NT2/D1 (cell line): ENCODE data around the gene NYAP1.
"Not testable (repeated sequence)": the region's sequence is repeated elsewhere in the genome, so short reads cannot be mapped to it uniquely, and the experiment has no call there.

Experiments
- DNase-seq: peaks from one replicate; pipeline ENCODE4 v3.0.0-alpha.2; 2011; ENCODE audit warnings: low read depth, low spot score
- H3K27me3 ChIP-seq: 2 replicates; pipeline ENCODE4 v1.6.0; 2011; ENCODE audit warnings: mild to moderate bottlenecking; ENCODE audit not compliant: insufficient read length, insufficient read depth
- H3K36me3 ChIP-seq: 2 replicates; pipeline ENCODE4 v1.6.1; 2011; ENCODE audit warnings: mild to moderate bottlenecking, low read length, mixed read lengths; ENCODE audit not compliant: insufficient read depth, insufficient read length
- H3K4me1 ChIP-seq: 2 replicates; pipeline ENCODE4 v1.5.1; 2011; ENCODE audit not compliant: insufficient read depth, insufficient read length
- H3K4me3 ChIP-seq: 2 replicates; pipeline ENCODE4 v1.5.1; 2011; ENCODE audit warnings: low read depth; ENCODE audit not compliant: insufficient read length
- H3K9ac ChIP-seq: 2 replicates; pipeline ENCODE4 v1.6.0; 2011; ENCODE audit warnings: low read depth; ENCODE audit not compliant: insufficient read length
- H3K9me3 ChIP-seq: 2 replicates; pipeline ENCODE4 v1.5.1; 2011; ENCODE audit warnings: mild to moderate bottlenecking, low read length; ENCODE audit not compliant: insufficient read depth
- SUZ12 ChIP-seq: IDR thresholded peaks from 2 replicates; pipeline ENCODE4 v1.6.1; 2011; ENCODE audit not compliant: insufficient read length, insufficient read depth; ENCODE audit errors: extremely low read depth
- YY1 ChIP-seq: IDR thresholded peaks from 2 replicates; pipeline ENCODE4 v1.6.1; 2011; ENCODE audit not compliant: insufficient read length, insufficient read depth
- ZNF274 ChIP-seq: IDR thresholded peaks from 2 replicates; pipeline ENCODE4 v1.6.1; 2011; ENCODE audit warnings: mild to moderate bottlenecking, low read depth, low read length

Gene NYAP1

GRCh38 chr7:100516135-100516812 lies 32.5 kb downstream of the NYAP1 start:
- TF ChIP-seq ZNF274 (no peak), YY1 (no peak), SUZ12 (no peak)
- no peaks in the 10 kb centered on the region for H3K36me3 ChIP-seq
- no peak overlapping the region for H3K9ac ChIP-seq
- no peaks in the 10 kb centered on the region for H3K27me3 ChIP-seq
- no peak for DNase-seq
- no peaks in the 10 kb centered on the region for H3K4me1 ChIP-seq
- H3K9me3 ChIP-seq = no peaks in the 10 kb centered on the region
- no peak overlapping the region for H3K4me3 ChIP-seq

GRCh38 chr7:100517305-100517704 lies 33.6 kb downstream of the NYAP1 start:
- Histone ChIP-seq H3K27me3 (no peaks in the 10 kb centered on the region), H3K4me3 (no peak overlapping the region), H3K36me3 (no peaks in the 10 kb centered on the region), H3K4me1 (no peaks in the 10 kb centered on the region), H3K9me3 (no peaks in the 10 kb centered on the region), H3K9ac (no peak overlapping the region)
- TF ChIP-seq SUZ12 (no peak), YY1 (no peak), ZNF274 (no peak)
- DNase-seq = no peak

GRCh38 chr7:100519580-100519979 lies 35.9 kb downstream of the NYAP1 start:
- no peaks in the 10 kb centered on the region for H3K27me3 ChIP-seq
- H3K4me3 ChIP-seq = no peak overlapping the region
- no peak overlapping the region for H3K9ac ChIP-seq
- DNase-seq = no peak
- no peaks in the 10 kb centered on the region for H3K36me3 ChIP-seq
- no peak for TF ChIP-seq ZNF274
- TF ChIP-seq YY1 = no peak
- no peak for TF ChIP-seq SUZ12
- H3K9me3 ChIP-seq = no peaks in the 10 kb centered on the region
- no peaks in the 10 kb centered on the region for H3K4me1 ChIP-seq

GRCh38 chr7:100520138-100520537 lies 36.4 kb downstream of the NYAP1 start:
- no peak for DNase-seq
- Histone ChIP-seq H3K4me1 (no peaks in the 10 kb centered on the region), H3K4me3 (no peak overlapping the region), H3K9me3 (no peaks in the 10 kb centered on the region), H3K9ac (no peak overlapping the region), H3K36me3 (no peaks in the 10 kb centered on the region), H3K27me3 (no peaks in the 10 kb centered on the region)
- TF ChIP-seq ZNF274 = no peak
- no peak for TF ChIP-seq SUZ12
- no peak for TF ChIP-seq YY1

GRCh38 chr7:100521076-100521475 lies 37.3 kb downstream of the NYAP1 start:
- Histone ChIP-seq H3K9ac (no peak overlapping the region), H3K4me1 (no peaks in the 10 kb centered on the region), H3K36me3 (no peaks in the 10 kb centered on the region), H3K27me3 (no peaks in the 10 kb centered on the region), H3K4me3 (no peak overlapping the region), H3K9me3 (no peaks in the 10 kb centered on the region)
- no peak for DNase-seq
- no peak for TF ChIP-seq SUZ12
- no peak for TF ChIP-seq YY1
- no peak for TF ChIP-seq ZNF274

- H3K4me3 ChIP-seq, H3K9me3 ChIP-seq, H3K9ac ChIP-seq, H3K4me1 ChIP-seq, H3K36me3 ChIP-seq, H3K27me3 ChIP-seq, DNase-seq: not testable (repeated sequence)
These were observed 38.3 kb downstream of the NYAP1 start for GRCh38 chr7:100521909-100522593.

- not testable (repeated sequence) for H3K4me1 ChIP-seq, H3K4me3 ChIP-seq, DNase-seq, H3K9ac ChIP-seq, H3K27me3 ChIP-seq, H3K36me3 ChIP-seq, H3K9me3 ChIP-seq
These were observed 39.5 kb downstream of the NYAP1 start for GRCh38 chr7:100523192-100523591.

GRCh38 chr7:100528108-100528866 lies 44.6 kb downstream of the NYAP1 start:
- H3K36me3 ChIP-seq, H3K9me3 ChIP-seq, H3K27me3 ChIP-seq, H3K4me1 ChIP-seq, H3K9ac ChIP-seq, H3K4me3 ChIP-seq, DNase-seq: not testable (repeated sequence)
